Right atrium auricular region (tissue), 2 donors: Measurements from ENCODE around the gene INTS6. TPM values are rescaled to one million over a fixed set of nuclear protein-coding genes. Genes with fewer than 3 reads are reported as not detected.

Source experiments
- DNase-seq: peaks from one replicate; pipeline ENCODE4 v3.0.0-alpha.2; 2019; ENCODE audit warnings: low spot score
- H3K27ac ChIP-seq, 2 donors: fragments of 200-600 bp; sonication (generic); 1 replicate in 1 of 2; 2 replicates in 1 of 2; pipeline ENCODE4 v1.5.1; 2016 to 2019
- H3K27me3 ChIP-seq, 2 donors: fragments of 200-600 bp; sonication (generic); one replicate each; pipeline versions ENCODE4 v1.5.1 to v1.6.0; 2017 to 2019
- H3K36me3 ChIP-seq: fragments of 200-600 bp; sonication (generic); one replicate; pipeline ENCODE4 v1.5.1; 2016
- H3K4me1 ChIP-seq, 2 donors: fragments of 200-600 bp; sonication (generic); one replicate each; pipeline versions ENCODE4 v1.5.1 to v1.6.0; 2017 to 2019
- H3K4me3 ChIP-seq, 2 donors: fragments of 200-600 bp; sonication (generic); 1 replicate in 1 of 2; 2 replicates in 1 of 2; pipeline ENCODE4 v1.5.1; 2017 to 2019; ENCODE audit warnings: mild to moderate bottlenecking in 1 of 2, moderate library complexity in 1 of 2
- H3K9me3 ChIP-seq, 2 donors: fragments of 200-600 bp; sonication (generic); one replicate each; pipeline ENCODE4 v1.5.1; 2019
- total RNA-seq, 2 donors: library from RNA; depleted of rRNA; stranded (reverse); fragments of >200 nt; gene quantifications; one replicate each; pipeline ENCODE4 v1.1.0, GENCODE V29; 2016
- TF ChIP-seq, protein P1 (sequence below), 2 donors: fragments of 200-600 bp; sonication (generic); IDR thresholded peaks; one replicate each; pipeline ENCODE4 v1.5.1; 2019; ENCODE audit warnings: antibody characterized with exemption in 2 of 2

INTS6 gene
- total RNA-seq, 2 donors from 2014 or later, result 18.7 to 27.6 TPM

GRCh38 chr13:51425410-51426042 is 27.3 kb downstream of the INTS6 start:
- Histone ChIP-seq H3K27ac (no peak overlapping the region), H3K9me3 (no peaks in the 10 kb centered on the region), H3K27me3 (no peaks in the 10 kb centered on the region), H3K4me3 (no peak overlapping the region), H3K4me1 (peaks cover 0 to 15% of the 10 kb centered on the region in 2 donors), H3K36me3 (peaks cover 16% of the 10 kb centered on the region)
- DNase-seq, result no peak
- TF ChIP-seq, protein P1, sequence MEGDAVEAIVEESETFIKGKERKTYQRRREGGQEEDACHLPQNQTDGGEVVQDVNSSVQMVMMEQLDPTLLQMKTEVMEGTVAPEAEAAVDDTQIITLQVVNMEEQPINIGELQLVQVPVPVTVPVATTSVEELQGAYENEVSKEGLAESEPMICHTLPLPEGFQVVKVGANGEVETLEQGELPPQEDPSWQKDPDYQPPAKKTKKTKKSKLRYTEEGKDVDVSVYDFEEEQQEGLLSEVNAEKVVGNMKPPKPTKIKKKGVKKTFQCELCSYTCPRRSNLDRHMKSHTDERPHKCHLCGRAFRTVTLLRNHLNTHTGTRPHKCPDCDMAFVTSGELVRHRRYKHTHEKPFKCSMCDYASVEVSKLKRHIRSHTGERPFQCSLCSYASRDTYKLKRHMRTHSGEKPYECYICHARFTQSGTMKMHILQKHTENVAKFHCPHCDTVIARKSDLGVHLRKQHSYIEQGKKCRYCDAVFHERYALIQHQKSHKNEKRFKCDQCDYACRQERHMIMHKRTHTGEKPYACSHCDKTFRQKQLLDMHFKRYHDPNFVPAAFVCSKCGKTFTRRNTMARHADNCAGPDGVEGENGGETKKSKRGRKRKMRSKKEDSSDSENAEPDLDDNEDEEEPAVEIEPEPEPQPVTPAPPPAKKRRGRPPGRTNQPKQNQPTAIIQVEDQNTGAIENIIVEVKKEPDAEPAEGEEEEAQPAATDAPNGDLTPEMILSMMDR (IDR thresholded peaks at IDR 0.05), result no peak

DNA sequence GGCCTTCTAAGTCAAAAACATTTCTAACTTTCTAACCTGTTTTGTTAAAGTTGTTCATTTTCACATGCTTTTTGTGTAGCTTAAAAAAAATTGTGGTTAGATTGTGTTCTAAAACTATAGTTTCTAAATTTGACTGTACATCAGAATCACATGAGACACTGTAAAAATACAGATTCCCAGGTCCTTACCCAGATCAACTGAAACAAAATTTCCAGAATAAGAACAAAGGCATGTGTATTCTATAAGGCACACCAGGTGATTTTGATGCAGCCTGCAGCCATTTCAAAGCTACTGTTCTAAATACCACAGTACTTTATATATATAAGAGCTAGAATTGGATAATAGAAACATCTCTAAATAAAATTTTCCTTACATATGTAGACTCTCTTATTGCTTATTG is 29.1 kb downstream of the INTS6 start:
- Histone ChIP-seq H3K27ac (no peak overlapping the region), H3K36me3 (peaks cover 9% of the 10 kb centered on the region), H3K27me3 (no peaks in the 10 kb centered on the region), H3K9me3 (no peaks in the 10 kb centered on the region), H3K4me1 (peaks cover 0 to 21% of the 10 kb centered on the region in 2 donors), H3K4me3 (no peak overlapping the region)
- DNase-seq, result no peak
- TF ChIP-seq, protein P1 (IDR thresholded peaks at IDR 0.05), result no peak

DNA sequence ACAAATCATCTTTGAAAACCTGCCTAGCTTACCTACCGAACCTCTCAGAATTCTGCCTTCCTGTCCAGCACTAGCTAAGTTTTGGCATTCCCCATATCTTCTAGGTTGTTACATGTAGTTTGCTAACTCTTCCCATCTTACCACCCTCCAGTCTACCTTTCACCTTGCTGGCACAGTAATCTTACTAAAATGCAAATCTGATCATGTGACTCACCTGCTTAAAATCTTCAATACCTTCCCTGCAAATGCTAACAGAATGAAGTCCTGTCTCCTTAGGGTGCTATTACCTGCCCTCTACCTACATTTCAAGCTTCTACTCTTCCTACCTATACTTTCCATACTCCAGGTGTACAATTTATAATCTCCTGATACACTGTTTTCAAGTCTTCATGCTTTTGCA is 30.4 kb downstream of the INTS6 start:
- peaks cover 0 to 25% of the 10 kb centered on the region in 2 donors for H3K4me1 ChIP-seq
- H3K27me3 ChIP-seq, result no peaks in the 10 kb centered on the region
- no peaks in the 10 kb centered on the region for H3K36me3 ChIP-seq
- TF ChIP-seq, protein P1 (IDR thresholded peaks at IDR 0.05), result no peak
- H3K9me3 ChIP-seq, result no peaks in the 10 kb centered on the region
- H3K4me3 ChIP-seq, result no peak overlapping the region
- no peak overlapping the region for H3K27ac ChIP-seq
- no peak for DNase-seq

- TF ChIP-seq, protein P1 (IDR thresholded peaks at IDR 0.05), result no peak
- Histone ChIP-seq H3K9me3 (no peaks in the 10 kb centered on the region), H3K36me3 (no peaks in the 10 kb centered on the region), H3K4me3 (no peak overlapping the region), H3K27ac (no peak overlapping the region), H3K27me3 (no peaks in the 10 kb centered on the region), H3K4me1 (peaks cover 0 to 20% of the 10 kb centered on the region in 2 donors)
- no peak for DNase-seq
Measured at GRCh38 chr13:51420681-51421490, 31.9 kb downstream of the INTS6 start.

- Histone ChIP-seq H3K36me3 (no peaks in the 10 kb centered on the region), H3K4me3 (no peak overlapping the region), H3K4me1 (peaks cover 0 to 10% of the 10 kb centered on the region in 2 donors), H3K27ac (no peak overlapping the region), H3K27me3 (no peaks in the 10 kb centered on the region), H3K9me3 (no peaks in the 10 kb centered on the region)
- no peak for DNase-seq
- TF ChIP-seq, protein P1 (IDR thresholded peaks at IDR 0.05), result no peak
Measured at GRCh38 chr13:51419001-51419636, 33.7 kb downstream of the INTS6 start.
